GM19025 (cell line): ENCODE results near the gene VIT.

Source experiments
- ATAC-seq: cut with Tn5 transposase; IDR thresholded peaks from one replicate; pipeline ENCODE4 v1.9.1; 2021; ENCODE audit warnings: mild to moderate bottlenecking, low read depth, moderate library complexity; ENCODE audit not compliant: unreplicated experiment

The VIT gene

GRCh38 chr2:36708041-36708741 lies 11.7 kb downstream of the VIT start:
- no peak for ATAC-seq

DNA sequence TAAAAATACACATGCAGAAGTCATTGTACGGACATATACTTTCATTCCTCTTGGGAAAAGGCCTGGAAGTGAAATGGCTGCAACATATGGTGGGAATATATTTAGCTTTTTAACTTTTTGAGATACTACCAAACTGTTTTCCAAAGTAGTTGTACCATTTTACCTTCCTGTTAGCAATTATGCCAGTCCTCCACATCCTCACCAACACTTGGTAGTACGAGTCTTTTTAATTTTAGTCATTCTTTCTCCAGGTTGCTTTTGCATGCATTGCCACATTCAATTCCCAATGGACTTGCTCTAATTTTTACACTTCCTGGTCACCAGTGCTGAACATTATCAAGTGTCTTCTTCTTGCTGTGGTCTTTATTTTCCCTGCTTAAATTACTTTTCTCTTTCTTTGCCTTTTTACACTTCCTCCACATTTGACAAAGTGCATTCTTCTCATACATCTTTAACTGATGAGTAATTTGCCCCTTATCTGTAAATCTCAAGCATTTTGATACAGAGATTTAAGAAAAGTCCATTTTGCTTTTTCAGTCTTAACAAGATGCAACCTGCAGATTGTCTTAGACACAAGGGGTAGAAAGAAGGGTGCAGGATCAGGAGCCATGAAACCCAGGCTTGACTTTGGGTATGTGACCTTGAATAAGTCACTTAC lies 14.5 kb downstream of the VIT start:
- ATAC-seq = no peak

GRCh38 chr2:36711741-36712314 lies 15.3 kb downstream of the VIT start:
- no peak for ATAC-seq

- ATAC-seq = no peak
These were observed 16.8 kb downstream of the VIT start for GRCh38 chr2:36713310-36713709.

DNA sequence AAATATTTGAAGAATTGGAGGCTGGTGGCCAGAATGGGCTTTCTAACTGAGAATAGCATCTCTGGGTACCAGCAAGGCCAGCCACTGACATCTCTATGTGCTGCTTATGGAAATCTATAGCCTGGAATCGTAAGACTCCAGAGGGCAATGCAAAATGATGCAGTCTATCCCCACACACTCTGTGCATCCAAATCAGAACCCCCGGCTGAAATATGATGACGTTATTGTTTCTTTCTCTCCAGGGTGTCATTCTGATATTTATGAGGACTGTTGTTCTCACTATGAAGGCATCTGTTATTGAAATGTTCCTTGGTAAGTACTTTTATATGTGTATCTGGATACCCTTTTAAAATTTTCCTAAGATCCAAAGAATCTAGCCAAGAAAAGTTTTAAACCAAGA lies 19.6 kb downstream of the VIT start:
- ATAC-seq = no peak

DNA sequence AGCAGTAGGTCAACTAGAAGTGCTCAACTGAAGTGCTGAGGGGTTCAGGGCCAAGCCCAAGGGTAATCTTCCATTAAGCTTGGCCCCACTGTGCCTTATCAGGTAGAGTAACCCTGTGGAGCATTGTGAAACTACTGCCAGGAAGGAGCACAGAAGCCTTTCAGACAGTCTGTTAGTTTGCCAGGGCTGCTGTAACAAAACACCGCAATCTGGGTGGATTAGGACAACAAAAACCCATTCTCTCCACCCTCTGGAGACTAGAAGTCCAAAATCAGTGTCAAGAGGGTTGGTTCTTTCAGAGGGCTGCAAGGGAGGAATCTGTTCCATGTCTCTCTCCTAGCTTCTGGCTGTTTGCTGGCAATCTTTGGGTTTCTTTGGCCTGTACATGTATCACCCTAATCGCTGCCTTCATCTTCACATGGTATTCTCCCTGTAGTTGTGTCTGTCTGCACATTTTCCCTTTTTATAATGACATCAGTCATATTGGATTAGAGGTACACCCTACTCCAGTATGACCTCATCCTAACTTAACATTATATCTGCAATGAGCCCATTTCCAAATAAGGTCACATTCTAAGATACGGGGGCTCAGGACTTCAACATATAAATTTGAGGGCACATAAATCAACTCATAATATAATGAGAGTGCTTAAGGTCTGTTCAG lies 21.2 kb downstream of the VIT start:
- no peak for ATAC-seq

- ATAC-seq = no peak
These were observed 31.0 kb downstream of the VIT start for GRCh38 chr2:36727550-36727949.

DNA sequence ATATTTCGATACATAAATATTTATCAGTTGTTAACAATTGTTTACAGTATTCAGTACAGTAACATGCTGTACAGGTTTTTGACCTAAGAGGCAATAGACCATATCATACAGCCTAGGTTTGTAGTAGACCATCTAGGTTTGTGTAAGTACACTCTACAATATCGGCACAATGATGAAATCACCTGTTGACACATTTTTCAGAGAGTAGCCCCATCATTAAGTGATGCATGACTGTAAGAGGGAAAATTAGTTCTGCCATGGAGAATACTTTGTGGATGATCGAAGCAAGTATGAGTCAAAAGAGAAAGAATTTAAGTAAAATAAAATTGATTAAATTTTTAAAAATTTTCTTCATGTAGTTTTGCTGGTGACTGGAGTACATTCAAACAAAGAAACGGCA lies 32.6 kb downstream of the VIT start:
- ATAC-seq = no peak

GRCh38 chr2:36731941-36732672 lies 35.6 kb downstream of the VIT start:
- no peak for ATAC-seq

DNA sequence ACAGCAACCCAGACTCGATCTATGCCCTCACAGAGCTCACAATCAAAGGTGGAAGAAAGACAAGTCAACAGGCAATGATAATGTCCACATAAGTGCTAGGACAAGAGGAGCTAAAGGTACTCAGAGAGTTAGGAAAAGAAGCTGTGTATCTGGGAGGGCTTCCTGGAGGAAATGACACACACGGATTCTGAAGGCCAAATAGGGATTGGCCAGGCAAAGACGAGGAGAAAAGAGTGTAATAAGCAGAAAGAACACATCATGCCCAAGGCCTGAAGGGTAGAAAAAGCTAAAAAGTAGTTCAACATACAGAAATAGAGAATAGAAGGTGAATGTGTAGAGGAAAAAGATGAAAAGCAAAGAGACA lies 36.1 kb downstream of the VIT start:
- ATAC-seq = no peak

- no peak for ATAC-seq
These were observed 36.7 kb downstream of the VIT start for GRCh38 chr2:36733215-36733614.

- ATAC-seq = no peak
These were observed 37.8 kb downstream of the VIT start for GRCh38 chr2:36734304-36734703.

- ATAC-seq = no peak
These were observed 40.7 kb downstream of the VIT start for GRCh38 chr2:36737131-36737750.

GRCh38 chr2:36740061-36740460 lies 43.6 kb downstream of the VIT start:
- ATAC-seq = no peak

DNA sequence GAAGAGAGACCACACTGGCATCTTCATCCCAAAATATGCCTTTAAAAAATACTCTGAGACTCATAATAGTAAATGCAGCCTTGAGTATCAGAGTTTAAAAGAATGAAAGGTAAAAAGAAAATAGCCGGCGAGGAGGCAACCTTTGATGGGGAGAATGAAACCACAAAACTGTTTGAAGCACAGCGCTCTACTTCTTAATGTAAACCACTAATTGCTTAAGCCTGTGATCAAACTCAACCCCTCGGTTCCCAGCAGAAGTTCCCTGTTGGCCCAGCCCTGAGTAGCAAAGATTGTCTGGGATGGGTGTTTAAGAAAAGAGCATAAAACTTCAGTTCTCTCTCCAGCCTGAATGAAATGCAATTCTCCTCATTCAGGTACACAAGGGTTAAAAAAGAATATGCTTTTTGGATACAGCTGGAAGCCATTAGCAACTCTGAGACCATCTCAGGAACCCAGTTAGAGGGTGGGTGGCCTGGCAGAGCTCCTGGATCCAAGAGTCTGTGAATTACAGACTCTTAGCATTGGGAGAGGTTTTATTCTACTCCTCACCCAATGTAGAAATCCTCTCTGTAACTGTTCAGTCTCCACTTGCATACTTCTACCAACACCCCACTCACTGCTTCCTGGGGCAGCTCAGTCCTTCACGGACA lies 44.8 kb downstream of the VIT start:
- ATAC-seq = no peak

DNA sequence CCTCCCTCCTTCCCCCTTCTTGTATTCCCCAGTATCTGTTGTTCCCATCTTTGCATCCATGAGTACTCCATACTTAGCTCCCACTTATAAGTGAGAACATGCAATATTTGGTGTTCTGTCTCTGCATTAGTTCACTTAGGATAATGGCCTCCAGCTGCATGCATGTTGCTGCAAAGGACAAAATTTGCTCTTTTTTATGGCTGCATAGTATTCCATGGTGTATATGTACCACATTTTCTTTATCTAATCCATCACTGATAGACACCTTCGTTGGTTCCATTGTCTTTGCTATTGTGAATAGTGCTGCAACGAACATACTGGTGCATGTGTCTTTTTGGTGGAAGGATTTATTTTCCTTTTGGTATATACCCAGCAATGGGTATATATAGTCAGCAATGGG lies 47.4 kb downstream of the VIT start:
- ATAC-seq = no peak

DNA sequence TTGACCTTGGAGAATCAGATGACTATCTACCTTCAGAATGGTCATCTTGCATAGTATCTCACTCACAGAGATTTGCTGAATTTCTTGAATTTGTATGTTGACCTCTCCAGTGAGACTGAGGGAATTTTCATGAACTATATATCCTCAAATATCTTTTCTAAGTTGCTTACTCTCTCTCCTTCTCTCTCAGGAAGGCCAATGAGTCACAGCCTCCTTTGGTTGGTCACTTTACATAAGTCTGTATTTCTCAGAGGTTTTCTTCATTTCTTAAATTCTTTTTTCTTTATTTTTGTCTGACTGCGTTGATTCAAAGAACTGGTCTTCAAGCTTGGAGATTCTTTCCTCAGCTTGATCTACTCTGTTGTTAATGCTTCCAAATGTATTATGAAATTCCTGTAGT lies 51.7 kb downstream of the VIT start:
- ATAC-seq = no peak

GRCh38 chr2:36750101-36750500 lies 53.6 kb downstream of the VIT start:
- no peak for ATAC-seq

- no peak for ATAC-seq
These were observed 57.3 kb downstream of the VIT start for GRCh38 chr2:36753706-36754221.

DNA sequence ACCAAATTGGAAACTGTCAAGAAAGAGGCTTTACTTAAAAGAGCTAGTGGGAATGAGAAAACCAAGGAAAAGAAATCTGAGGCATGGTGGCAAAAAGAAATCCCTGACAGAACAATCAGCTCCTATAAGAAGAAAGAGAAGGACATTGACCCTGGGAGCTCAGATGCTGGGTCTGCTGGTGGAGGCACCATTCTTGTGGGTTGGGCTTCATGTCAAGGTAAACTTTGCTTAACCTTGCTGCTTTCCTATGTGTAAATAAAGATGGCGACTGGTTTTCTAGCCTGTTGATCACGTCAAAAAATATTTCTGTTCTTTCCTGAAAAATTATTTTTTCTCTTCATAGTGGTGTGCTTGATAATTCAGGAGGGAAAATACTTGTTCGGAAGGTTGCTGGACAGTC lies 58.1 kb downstream of the VIT start:
- ATAC-seq = no peak
